Neuronal stem cell (in vitro differentiated cells): ENCODE data around the gene RNF111.
"Not testable (repeated sequence)": the region's sequence is repeated elsewhere in the genome, so short reads cannot be mapped to it uniquely, and the experiment has no call there.

Experiments
- DNase-seq: peaks from one replicate; pipeline ENCODE4 v3.0.0-alpha.2; 2013; ENCODE audit warnings: low spot score
- H2AFZ ChIP-seq: one replicate; pipeline ENCODE4 v1.6.1; 2013; ENCODE audit warnings: mild to moderate bottlenecking, low read length, inconsistent platforms
- H2AK5ac ChIP-seq: 2 replicates; pipeline ENCODE4 v1.6.1; 2013; ENCODE audit warnings: low read depth, mild to moderate bottlenecking, inconsistent platforms, low read length, moderate library complexity, mixed read lengths
- H2BK120ac ChIP-seq: 2 replicates; pipeline ENCODE4 v1.6.1; 2013; ENCODE audit warnings: low read depth, mild to moderate bottlenecking, inconsistent platforms, low read length, moderate library complexity, mixed read lengths
- H2BK12ac ChIP-seq: one replicate; pipeline ENCODE4 v1.6.1; 2013; ENCODE audit warnings: low read length, inconsistent platforms
- H2BK15ac ChIP-seq: 2 replicates; pipeline ENCODE4 v1.6.1; 2013; ENCODE audit warnings: mild to moderate bottlenecking, low read length, inconsistent platforms, mixed read lengths
- H2BK5ac ChIP-seq: one replicate; pipeline ENCODE4 v1.6.1; 2013; ENCODE audit warnings: inconsistent platforms, mild to moderate bottlenecking, low read length, moderate library complexity
- H3K14ac ChIP-seq: one replicate; pipeline ENCODE4 v1.6.1; 2013; ENCODE audit warnings: low read length, inconsistent platforms
- H3K18ac ChIP-seq: 2 replicates; pipeline ENCODE4 v1.6.1; 2013; ENCODE audit warnings: low read length, inconsistent platforms
- H3K23ac ChIP-seq: 2 replicates; pipeline ENCODE4 v1.6.1; 2013; ENCODE audit warnings: low read depth, mild to moderate bottlenecking, mixed read lengths, low read length, inconsistent platforms; ENCODE audit not compliant: poor library complexity
- H3K27ac ChIP-seq: replicated peaks from 3 replicates; pipeline ENCODE4 v1.5.1; 2013; ENCODE audit warnings: low read length, inconsistent platforms
- H3K27me3 ChIP-seq, 3 experiments: 2 replicates each; pipeline ENCODE4 v1.6.1; 2013; ENCODE audit warnings: low read length in 3 of 3, mild to moderate bottlenecking in 2 of 3, inconsistent platforms in 1 of 3, low read depth in 1 of 3, mixed read lengths in 1 of 3, moderate library complexity in 1 of 3; ENCODE audit not compliant: control insufficient read depth in 3 of 3, insufficient read depth in 3 of 3
- H3K36me3 ChIP-seq, 2 donors: replicated peaks in 1 of 2; 2 replicates each; pipeline ENCODE4 v1.6.1; 2013; ENCODE audit warnings: low read length in 2 of 2; ENCODE audit not compliant: control insufficient read depth in 2 of 2, insufficient read depth in 2 of 2
- H3K4ac ChIP-seq: 2 replicates; pipeline ENCODE4 v1.6.1; 2013; ENCODE audit warnings: inconsistent platforms, mild to moderate bottlenecking, low read length, moderate library complexity
- H3K4me1 ChIP-seq, 2 donors: 1 replicate in 1 of 2; 2 replicates in 1 of 2; pipeline ENCODE4 v1.6.1; 2013; ENCODE audit warnings: low read length in 2 of 2, low read depth in 1 of 2; ENCODE audit not compliant: control insufficient read depth in 2 of 2, insufficient read depth in 1 of 2
- H3K4me2 ChIP-seq: one replicate; pipeline ENCODE4 v1.6.1; 2013; ENCODE audit warnings: mild to moderate bottlenecking, low read length, inconsistent platforms; ENCODE audit not compliant: insufficient read depth, poor library complexity, severe bottlenecking
- H3K4me3 ChIP-seq, 2 donors: 2 replicates each; pipeline ENCODE4 v1.5.1; 2013; ENCODE audit warnings: low read length in 2 of 2, mild to moderate bottlenecking in 2 of 2, inconsistent platforms in 1 of 2, moderate library complexity in 1 of 2
- H3K79me1 ChIP-seq: one replicate; pipeline ENCODE4 v1.6.1; 2013; ENCODE audit warnings: low read depth, mild to moderate bottlenecking, inconsistent platforms, low read length, moderate library complexity
- H3K9ac ChIP-seq: one replicate; pipeline ENCODE4 v1.6.1; 2013; ENCODE audit warnings: mild to moderate bottlenecking, low read depth, low read length, inconsistent platforms; ENCODE audit not compliant: poor library complexity
- H3K9me3 ChIP-seq, 2 donors: replicated peaks in 1 of 2; 2 replicates each; pipeline versions ENCODE3 to v1.6.1; 2013; ENCODE audit warnings: low read length in 2 of 2, mild to moderate bottlenecking in 2 of 2, inconsistent platforms in 1 of 2, low read depth in 1 of 2, mixed read lengths in 1 of 2, moderate library complexity in 1 of 2; ENCODE audit not compliant: control insufficient read depth in 2 of 2, insufficient read depth in 1 of 2
- H4K8ac ChIP-seq: one replicate; pipeline ENCODE4 v1.6.1; 2013; ENCODE audit warnings: low read depth, mild to moderate bottlenecking, inconsistent platforms, low read length, moderate library complexity
- H4K91ac ChIP-seq: one replicate; pipeline ENCODE4 v1.6.1; 2013; ENCODE audit warnings: low read length, low read depth, mild to moderate bottlenecking, inconsistent platforms; ENCODE audit not compliant: poor library complexity
- WGBS, 2 donors: extraction: QIAGEN DNeasy Blood & Tissue Kit; methylation state at CpG; one replicate each; pipeline ENCODE4 v1.1.7; 2013; ENCODE audit warnings: missing lambda C conversion rate in 2 of 2, mixed read lengths in 1 of 2; ENCODE audit not compliant: insufficient read length in 2 of 2, insufficient replicate concordance in 1 of 2; ENCODE audit errors: extremely low coverage in 2 of 2; 5-methylcytosine and 5-hydroxymethylcytosine counted together

The RNF111 gene

GRCh38 chr15:59000251-59000650 lies 12.8 kb downstream of the RNF111 start:
- H2BK12ac ChIP-seq, H3K23ac ChIP-seq, H3K79me1 ChIP-seq, H2BK15ac ChIP-seq, H3K9ac ChIP-seq, H3K4me3 ChIP-seq, H3K14ac ChIP-seq, H4K8ac ChIP-seq, H3K4ac ChIP-seq, H3K9me3 ChIP-seq, H3K18ac ChIP-seq, H2AFZ ChIP-seq, H2BK120ac ChIP-seq, H3K27ac ChIP-seq, DNase-seq, H3K27me3 ChIP-seq, H3K4me2 ChIP-seq, H3K4me1 ChIP-seq, H4K91ac ChIP-seq, H2AK5ac ChIP-seq, H2BK5ac ChIP-seq: not testable (repeated sequence)
- peaks cover 3 to 47% of the 10 kb centered on the region in 2 donors for H3K36me3 ChIP-seq
- no CpG with 5 or more reads among the region's 10 CpGs for WGBS, 2 donors

DNA sequence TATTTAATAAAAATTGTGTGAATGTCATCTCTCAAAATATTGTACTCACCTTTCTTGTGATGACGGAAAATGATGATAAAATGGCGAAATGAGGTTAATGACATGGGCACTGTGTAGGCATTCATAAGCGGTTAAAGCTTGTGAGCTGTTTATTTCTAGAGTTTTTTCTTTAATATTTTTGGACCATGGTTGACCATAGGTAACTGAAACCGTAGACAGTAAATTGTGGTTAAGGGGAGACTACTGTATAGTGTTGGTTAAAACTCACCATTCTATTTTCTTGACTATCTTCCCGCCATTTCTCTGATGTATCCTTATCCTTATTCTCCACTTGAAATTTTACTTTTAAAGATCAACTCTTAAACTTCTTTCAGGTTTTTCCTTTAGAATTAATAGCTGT lies 14.5 kb downstream of the RNF111 start:
- H2BK15ac ChIP-seq = no peak overlapping the region
- H3K9ac ChIP-seq = no peak overlapping the region
- peaks cover 5% of the 10 kb centered on the region for H3K79me1 ChIP-seq
- no peak overlapping the region for H2AFZ ChIP-seq
- H2BK5ac ChIP-seq = no peak overlapping the region
- H3K4ac ChIP-seq = no peak overlapping the region
- no peak for DNase-seq
- H3K14ac ChIP-seq = no peak overlapping the region
- H4K8ac ChIP-seq = no peak overlapping the region
- no peak overlapping the region for H3K18ac ChIP-seq
- no peaks in the 10 kb centered on the region for H3K9me3 ChIP-seq
- H3K4me3 ChIP-seq = no peak overlapping the region
- H4K91ac ChIP-seq = no peak overlapping the region
- no peak overlapping the region for H3K23ac ChIP-seq
- no CpG with 5 or more reads among the region's 5 CpGs for WGBS, 2 donors
- H3K27me3 ChIP-seq = no peaks in the 10 kb centered on the region
- peaks cover 3 to 54% of the 10 kb centered on the region in 2 donors for H3K36me3 ChIP-seq
- H3K27ac ChIP-seq = no peak overlapping the region
- no peak overlapping the region for H3K4me2 ChIP-seq
- H2AK5ac ChIP-seq = no peak overlapping the region
- H2BK120ac ChIP-seq = no peak overlapping the region
- H3K4me1 ChIP-seq = no peaks in the 10 kb centered on the region
- H2BK12ac ChIP-seq = no peak overlapping the region

DNA sequence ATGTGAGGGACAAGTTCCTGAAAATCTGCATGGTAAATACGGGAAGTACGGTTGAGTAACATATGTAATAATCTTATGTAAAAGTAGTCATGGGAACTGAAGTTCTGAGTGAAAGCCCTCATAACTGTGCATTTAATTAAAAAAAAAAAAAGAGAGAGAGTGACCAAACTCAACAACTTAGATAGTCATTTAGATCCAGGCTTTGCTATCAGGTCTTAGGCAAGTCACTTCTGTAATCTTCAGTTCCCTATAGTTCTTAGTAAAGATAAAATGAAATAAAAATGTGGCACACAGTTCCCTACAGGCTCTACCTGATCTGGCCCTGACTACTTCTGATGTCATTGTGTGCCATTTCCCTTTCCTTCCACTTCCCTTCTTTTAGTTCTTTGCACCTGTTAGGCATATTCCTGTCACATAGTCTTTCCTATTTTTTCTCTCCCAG lies 15.0 kb downstream of the RNF111 start:
- H4K8ac ChIP-seq = no peak overlapping the region
- H3K4me1 ChIP-seq = no peaks in the 10 kb centered on the region
- no peak overlapping the region for H3K4ac ChIP-seq
- no peak overlapping the region for H2AFZ ChIP-seq
- H3K14ac ChIP-seq = no peak overlapping the region
- peaks cover 3 to 54% of the 10 kb centered on the region in 2 donors for H3K36me3 ChIP-seq
- H3K23ac ChIP-seq = no peak overlapping the region
- H3K18ac ChIP-seq = no peak overlapping the region
- no peak overlapping the region for H3K27ac ChIP-seq
- H2BK15ac ChIP-seq = no peak overlapping the region
- no CpG with 5 or more reads among the region's 2 CpGs for WGBS, 2 donors
- no peak overlapping the region for H2BK120ac ChIP-seq
- H2BK5ac ChIP-seq = no peak overlapping the region
- no peaks in the 10 kb centered on the region for H3K9me3 ChIP-seq
- peaks cover 5% of the 10 kb centered on the region for H3K79me1 ChIP-seq
- DNase-seq = no peak
- H4K91ac ChIP-seq = no peak overlapping the region
- no peak overlapping the region for H3K4me3 ChIP-seq
- H3K4me2 ChIP-seq = no peak overlapping the region
- H2BK12ac ChIP-seq = no peak overlapping the region
- no peak overlapping the region for H2AK5ac ChIP-seq
- H3K9ac ChIP-seq = no peak overlapping the region
- H3K27me3 ChIP-seq = no peaks in the 10 kb centered on the region

- no peaks in the 10 kb centered on the region for H3K4me1 ChIP-seq
These were observed 18.1 kb downstream of the RNF111 start for GRCh38 chr15:59005579-59005978.

More at GRCh38 chr15:59005579-59005978, 18.1 kb downstream of the RNF111 start:
- H3K4me3 ChIP-seq = no peak overlapping the region
- H2BK120ac ChIP-seq = no peak overlapping the region
- H3K9me3 ChIP-seq = no peaks in the 10 kb centered on the region
- H2BK5ac ChIP-seq = no peak overlapping the region
- DNase-seq = no peak
- H3K18ac ChIP-seq = no peak overlapping the region
- H3K4ac ChIP-seq = no peak overlapping the region
- H3K36me3 ChIP-seq = peaks cover 3 to 46% of the 10 kb centered on the region in 2 donors
- H3K23ac ChIP-seq = no peak overlapping the region
- H3K4me2 ChIP-seq = no peak overlapping the region
- H4K8ac ChIP-seq = no peak overlapping the region
- no peak overlapping the region for H2BK15ac ChIP-seq
- no peaks in the 10 kb centered on the region for H3K27me3 ChIP-seq
- no peak overlapping the region for H3K14ac ChIP-seq
- no peak overlapping the region for H2AK5ac ChIP-seq
- WGBS, 2 donors = 100% methylated on average over 1 of the region's 5 CpGs; no CpG with 5 or more reads in 1 of the 2 donors
- no peak overlapping the region for H2BK12ac ChIP-seq
- H4K91ac ChIP-seq = no peak overlapping the region
- no peak overlapping the region for H3K27ac ChIP-seq
- H3K79me1 ChIP-seq = peaks cover 2% of the 10 kb centered on the region
- H2AFZ ChIP-seq = no peak overlapping the region
- no peak overlapping the region for H3K9ac ChIP-seq
